DOHH2 (cell line): Measurements from ENCODE around the gene ACER3.

ENCODE experiments used
- H3F3A ChIP-seq: fragments of 200-600 bp; sonication (generic), shearing (Covaris generic); 2 replicates; pipeline ENCODE4 v1.6.0; 2016; ENCODE audit warnings: antibody characterized with exemption, mild to moderate bottlenecking; ENCODE audit not compliant: control insufficient read depth, insufficient read depth
- H3K27ac ChIP-seq: fragments of 200-600 bp; sonication (generic); 2 replicates; pipeline ENCODE4 v1.5.1; 2014; ENCODE audit warnings: low read depth, mild to moderate bottlenecking, low read length, moderate library complexity
- H3K27me3 ChIP-seq: fragments of 200-600 bp; sonication (generic); 2 replicates; pipeline ENCODE4 v1.6.1; 2014; ENCODE audit warnings: mild to moderate bottlenecking, low read length, mixed read lengths; ENCODE audit not compliant: control insufficient read depth
- H3K36me3 ChIP-seq: fragments of 200-600 bp; sonication (generic); 2 replicates; pipeline ENCODE4 v1.6.1; 2014; ENCODE audit warnings: mild to moderate bottlenecking, low read length, moderate library complexity, mixed read lengths; ENCODE audit not compliant: control insufficient read depth
- H3K4me1 ChIP-seq: fragments of 200-600 bp; sonication (generic); 2 replicates; pipeline ENCODE4 v1.6.1; 2014; ENCODE audit warnings: mild to moderate bottlenecking, low read length, mixed read lengths; ENCODE audit not compliant: control insufficient read depth
- H3K4me2 ChIP-seq: fragments of 200-600 bp; sonication (generic); 2 replicates; pipeline ENCODE4 v1.6.0; 2014; ENCODE audit warnings: mild to moderate bottlenecking, low read length, moderate library complexity
- H3K4me3 ChIP-seq: fragments of 200-600 bp; sonication (generic); 2 replicates; pipeline ENCODE4 v1.5.1; 2014; ENCODE audit warnings: mild to moderate bottlenecking, low read length, mixed read lengths
- H3K79me2 ChIP-seq: fragments of 200-600 bp; sonication (generic); 2 replicates; pipeline ENCODE4 v1.6.1; 2014; ENCODE audit warnings: mild to moderate bottlenecking, low read length, mixed read lengths; ENCODE audit not compliant: control insufficient read depth
- H3K9me2 ChIP-seq: fragments of 200-600 bp; sonication (generic); replicated peaks from 2 replicates; pipeline ENCODE4 v1.6.1; 2014; ENCODE audit warnings: mild to moderate bottlenecking, low read length, mixed read lengths; ENCODE audit not compliant: control insufficient read depth
- H3K9me3 ChIP-seq: fragments of 200-600 bp; sonication (generic); 2 replicates; pipeline ENCODE4 v1.6.1; 2014; ENCODE audit warnings: antibody characterized with exemption, low read length, mixed read lengths; ENCODE audit not compliant: control insufficient read depth, insufficient read depth
- H4K20me1 ChIP-seq: fragments of 200-600 bp; sonication (generic); 2 replicates; pipeline ENCODE4 v1.6.0; 2014; ENCODE audit warnings: low read depth, mild to moderate bottlenecking, antibody characterized with exemption, low read length, moderate library complexity; ENCODE audit not compliant: control insufficient read depth, insufficient read depth
- EZH2phosphoT487 ChIP-seq: fragments of 200-600 bp; sonication (generic); IDR thresholded peaks from 2 replicates; pipeline ENCODE4 v1.6.1; 2017; ENCODE audit warnings: borderline replicate concordance, mild to moderate bottlenecking, antibody characterized with exemption, low read length, moderate library complexity, mixed read lengths
- TF ChIP-seq, protein P1 (sequence below): fragments of 200-600 bp; sonication (generic); IDR thresholded peaks from one replicate; pipeline ENCODE4 v1.5.1; 2014; ENCODE audit warnings: antibody characterized with exemption, mild to moderate bottlenecking, low read depth, low read length; ENCODE audit not compliant: poor library complexity, severe bottlenecking

The ACER3 gene

DNA sequence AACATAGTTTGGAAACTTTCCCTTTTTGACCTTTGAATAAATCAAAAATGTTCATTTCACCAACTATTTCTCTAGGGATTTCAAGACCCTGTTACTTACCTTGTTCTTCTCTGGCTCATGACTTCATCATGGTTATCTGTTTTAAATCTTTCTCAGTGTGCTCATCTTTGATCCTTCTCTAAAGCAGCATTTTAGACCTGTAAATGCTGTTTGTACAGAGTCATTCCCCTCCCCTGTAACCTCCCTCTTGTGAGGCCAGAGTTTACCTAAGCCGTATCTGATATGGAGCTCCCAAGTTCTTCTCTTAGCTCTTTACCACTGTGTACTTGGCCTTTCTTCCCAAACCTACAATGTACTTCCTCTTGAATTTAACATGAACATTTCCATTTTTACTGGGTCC lies 56.0 kb downstream of the ACER3 start:
- Histone ChIP-seq H3K79me2 (no peaks in the 10 kb centered on the region), H3F3A (peaks cover 4% of the 10 kb centered on the region; the same call in 1 of the 2 replicates), H3K9me3 (no peaks in the 10 kb centered on the region), H3K27ac (no peak overlapping the region), H3K4me3 (no peak overlapping the region), H3K4me1 (peaks cover 15% of the 10 kb centered on the region), H3K4me2 (no peak overlapping the region), H4K20me1 (no peaks in the 10 kb centered on the region; the same call in 1 of the 2 replicates), H3K9me2 (no peaks in the 10 kb centered on the region), H3K27me3 (no peaks in the 10 kb centered on the region), H3K36me3 (no peaks in the 10 kb centered on the region)
- TF ChIP-seq, protein P1, sequence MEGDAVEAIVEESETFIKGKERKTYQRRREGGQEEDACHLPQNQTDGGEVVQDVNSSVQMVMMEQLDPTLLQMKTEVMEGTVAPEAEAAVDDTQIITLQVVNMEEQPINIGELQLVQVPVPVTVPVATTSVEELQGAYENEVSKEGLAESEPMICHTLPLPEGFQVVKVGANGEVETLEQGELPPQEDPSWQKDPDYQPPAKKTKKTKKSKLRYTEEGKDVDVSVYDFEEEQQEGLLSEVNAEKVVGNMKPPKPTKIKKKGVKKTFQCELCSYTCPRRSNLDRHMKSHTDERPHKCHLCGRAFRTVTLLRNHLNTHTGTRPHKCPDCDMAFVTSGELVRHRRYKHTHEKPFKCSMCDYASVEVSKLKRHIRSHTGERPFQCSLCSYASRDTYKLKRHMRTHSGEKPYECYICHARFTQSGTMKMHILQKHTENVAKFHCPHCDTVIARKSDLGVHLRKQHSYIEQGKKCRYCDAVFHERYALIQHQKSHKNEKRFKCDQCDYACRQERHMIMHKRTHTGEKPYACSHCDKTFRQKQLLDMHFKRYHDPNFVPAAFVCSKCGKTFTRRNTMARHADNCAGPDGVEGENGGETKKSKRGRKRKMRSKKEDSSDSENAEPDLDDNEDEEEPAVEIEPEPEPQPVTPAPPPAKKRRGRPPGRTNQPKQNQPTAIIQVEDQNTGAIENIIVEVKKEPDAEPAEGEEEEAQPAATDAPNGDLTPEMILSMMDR, result no peak
- TF ChIP-seq EZH2phosphoT487, result no peak

DNA sequence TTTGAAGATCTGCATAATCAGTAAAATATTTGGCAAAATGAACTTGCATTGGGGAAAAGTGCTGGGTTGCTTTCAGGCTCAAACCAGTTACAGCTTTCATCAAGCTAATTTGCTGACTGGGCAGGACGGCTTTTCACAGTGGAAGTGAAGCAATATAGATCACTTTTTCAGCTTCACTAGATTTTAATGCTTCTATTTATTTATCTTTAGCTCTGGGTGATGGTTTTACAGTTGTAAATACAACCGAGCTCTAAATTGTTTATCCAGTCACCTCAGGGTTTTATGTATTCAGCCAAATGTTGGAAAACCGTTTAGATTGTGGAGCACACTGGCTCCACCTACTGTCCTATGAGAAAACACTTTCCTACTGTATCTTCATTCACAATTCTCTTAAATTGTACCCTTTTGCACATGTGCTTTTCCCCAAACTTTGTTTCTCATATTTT lies 58.2 kb downstream of the ACER3 start:
- Histone ChIP-seq H3K27ac (no peak overlapping the region), H3K4me1 (peaks cover 15% of the 10 kb centered on the region), H3K9me2 (no peaks in the 10 kb centered on the region), H3K79me2 (no peaks in the 10 kb centered on the region), H3K9me3 (no peaks in the 10 kb centered on the region), H3K4me2 (peak overlapping the region; percentile 20; the same call in 1 of the 2 replicates), H3F3A (peaks cover 4% of the 10 kb centered on the region; the same call in 1 of the 2 replicates), H3K27me3 (no peaks in the 10 kb centered on the region), H3K36me3 (no peaks in the 10 kb centered on the region), H3K4me3 (no peak overlapping the region), H4K20me1 (no peaks in the 10 kb centered on the region; the same call in 1 of the 2 replicates)
- TF ChIP-seq, protein P1, result peak; percentile 80
- TF ChIP-seq EZH2phosphoT487, result no peak

DNA sequence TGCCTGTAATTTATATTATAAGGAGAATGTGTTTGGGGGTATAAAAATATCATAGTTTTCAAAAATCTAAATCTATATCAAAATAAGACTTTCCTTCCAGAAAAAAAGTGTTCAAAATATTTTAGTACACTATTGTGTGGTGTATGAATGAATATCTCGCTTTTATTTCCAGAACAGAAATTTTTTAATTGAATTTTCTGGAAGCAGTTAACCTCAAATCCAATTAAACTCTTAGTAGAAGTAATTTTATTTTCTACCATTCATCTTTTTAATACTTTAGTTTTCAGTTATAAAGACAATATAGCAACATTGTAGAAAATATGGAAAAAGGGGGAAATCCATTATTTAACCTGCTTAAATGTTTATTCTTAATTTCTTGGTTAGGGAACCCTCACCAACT lies 58.7 kb downstream of the ACER3 start:
- H3K36me3 ChIP-seq, result no peaks in the 10 kb centered on the region
- TF ChIP-seq, protein P1, result no peak
- no peak for TF ChIP-seq EZH2phosphoT487
- peaks cover 15% of the 10 kb centered on the region for H3K4me1 ChIP-seq
- no peak overlapping the region for H3K4me3 ChIP-seq
- no peaks in the 10 kb centered on the region; the same call in 1 of the 2 replicates for H4K20me1 ChIP-seq
- H3K27me3 ChIP-seq, result no peaks in the 10 kb centered on the region
- no peaks in the 10 kb centered on the region for H3K79me2 ChIP-seq
- H3K27ac ChIP-seq, result no peak overlapping the region
- H3K9me2 ChIP-seq, result no peaks in the 10 kb centered on the region
- H3F3A ChIP-seq, result peaks cover 4% of the 10 kb centered on the region; the same call in 1 of the 2 replicates
- no peaks in the 10 kb centered on the region for H3K9me3 ChIP-seq
- H3K4me2 ChIP-seq, result peak overlapping the region; percentile 66
